Measurements from ENCODE around the gene SALL3.

GRCh38 chr18:78969574-78970315 lies 9.9 kb upstream of the SALL3 start:
- TF ChIP-seq EZH2 (IDR thresholded peaks at IDR 0.05; ENCODE audit: low read depth, low read length, severe bottlenecking) (no peak), FOSL1 (IDR thresholded peaks at IDR 0.05; ENCODE audit: insufficient read depth, low read depth, low read length) (no peak), CTCF (IDR thresholded peaks at IDR 0.05; ENCODE audit: control extremely low read depth in 1 of 3, insufficient read depth in 1 of 3, low read depth in 1 of 3, low read length in 3 of 3) (no peak), JUN (IDR thresholded peaks at IDR 0.05; ENCODE audit: low read depth, low read length) (no peak), EP300 (IDR thresholded peaks at IDR 0.05; ENCODE audit: borderline replicate concordance in 1 of 2, low read depth in 2 of 2, low read length in 2 of 2) (no peak), RXRA (IDR thresholded peaks at IDR 0.05; ENCODE audit: insufficient read depth, low read depth, low read length) (no peak), CHD7 (IDR thresholded peaks at IDR 0.05; ENCODE audit: insufficient replicate concordance, low read length) (no peak), POLR2A (IDR thresholded peaks at IDR 0.05; ENCODE audit: control extremely low read depth in 1 of 2, low read depth in 2 of 2, low read length in 2 of 2) (no peak), BRCA1 (IDR thresholded peaks at IDR 0.05; ENCODE audit: low read depth, low read length) (no peak), KDM1A (IDR thresholded peaks at IDR 0.05; ENCODE audit: borderline replicate concordance, low read length) (no peak), CEBPB (IDR thresholded peaks at IDR 0.05; ENCODE audit: low read depth, low read length) (no peak)

Measured in H1 (cell line).